HEK293 (cell line): Measurements from ENCODE around the gene PLCB1.

ENCODE experiments used
- CTCF ChIA-PET: fragments of 350-600 bp; formaldehyde crosslinking; extraction: SDS; loops from one replicate; lab custom pipeline; 2021; ENCODE audit warnings: antibody characterized with exemption; lab: Yijun Ruan, JAX
- POLR2A ChIA-PET: fragments of 300-600 bp; formaldehyde crosslinking; extraction: SDS; loops from one replicate; lab custom pipeline; 2020; ENCODE audit warnings: antibody characterized with exemption, inconsistent platforms; lab: Yijun Ruan, JAX
- H3K27ac ChIP-seq: fragments of 200-500 bp; sonication (Bioruptor generic); 2 replicates; pipeline ENCODE4 v1.5.1; 2014; ENCODE audit warnings: low read depth, low read length, control low read depth, inconsistent platforms; ENCODE audit errors: extremely low read depth
- H3K36me3 ChIP-seq, 2 experiments: fragments of 200-500 bp in 1 of 2; sonication (Bioruptor generic) in 1 of 2; 1 replicate in 1 of 2; 2 replicates in 1 of 2; pipeline ENCODE4 v1.5.1; 2014 to 2017; ENCODE audit warnings: inconsistent platforms in 2 of 2, low read length in 2 of 2; ENCODE audit not compliant: control insufficient read depth in 2 of 2, insufficient read depth in 1 of 2
- H3K4me1 ChIP-seq: fragments of 200-500 bp; sonication (Bioruptor generic); 2 replicates; pipeline ENCODE4 v1.5.1; 2014; ENCODE audit warnings: mild to moderate bottlenecking, low read length, inconsistent platforms; ENCODE audit not compliant: control insufficient read depth, insufficient read depth
- H3K4me3 ChIP-seq: 2 replicates; pipeline ENCODE4 v1.5.1; 2011; ENCODE audit warnings: low read depth, mild to moderate bottlenecking, control low read depth, low read length, moderate library complexity
- H3K9me3 ChIP-seq: fragments of 200-500 bp; sonication (Bioruptor generic); 2 replicates; pipeline ENCODE4 v1.5.1; 2014; ENCODE audit warnings: low read depth, low read length, inconsistent platforms; ENCODE audit not compliant: control insufficient read depth, insufficient read depth
- BCL11B ChIP-seq: fragments of 450-650 bp; formaldehyde crosslinking; IDR thresholded peaks from 2 replicates; pipeline ENCODE4 v1.5.1; 2016; ENCODE audit warnings: low read depth, missing biosample characterization, missing genetic modification characterization
- KLF16 ChIP-seq: fragments of 450-650 bp; formaldehyde crosslinking; IDR thresholded peaks from 2 replicates; pipeline ENCODE4 v1.5.1; 2017; ENCODE audit warnings: missing biosample characterization, missing genetic modification characterization
- OVOL3 ChIP-seq: fragments of 450-650 bp; formaldehyde crosslinking; IDR thresholded peaks from 2 replicates; pipeline ENCODE4 v1.5.1; 2016; ENCODE audit warnings: missing biosample characterization, missing genetic modification characterization
- YY2 ChIP-seq: fragments of 450-650 bp; formaldehyde crosslinking; IDR thresholded peaks from 2 replicates; pipeline ENCODE4 v1.5.1; 2016; ENCODE audit warnings: missing biosample characterization, missing genetic modification characterization
- ZBTB21 ChIP-seq: fragments of 450-650 bp; formaldehyde crosslinking; IDR thresholded peaks from 2 replicates; pipeline ENCODE4 v1.5.1; 2017; ENCODE audit warnings: missing biosample characterization, missing genetic modification characterization
- ZNF112 ChIP-seq: fragments of 450-650 bp; formaldehyde crosslinking; IDR thresholded peaks from 2 replicates; pipeline ENCODE4 v1.5.0; 2017; ENCODE audit warnings: missing biosample characterization, missing genetic modification characterization
- ZNF114 ChIP-seq: fragments of 450-650 bp; formaldehyde crosslinking; IDR thresholded peaks from 2 replicates; pipeline ENCODE4 v1.5.0; 2017; ENCODE audit warnings: missing biosample characterization, missing genetic modification characterization
- ZNF174 ChIP-seq: fragments of 450-650 bp; formaldehyde crosslinking; IDR thresholded peaks from 2 replicates; pipeline ENCODE4 v1.5.0; 2017; ENCODE audit warnings: missing biosample characterization, mild to moderate bottlenecking, missing genetic modification characterization
- ZNF223 ChIP-seq: fragments of 450-650 bp; formaldehyde crosslinking; IDR thresholded peaks from 2 replicates; pipeline ENCODE4 v1.5.1; 2016; ENCODE audit warnings: missing biosample characterization, missing genetic modification characterization
- ZNF248 ChIP-seq: fragments of 450-650 bp; formaldehyde crosslinking; IDR thresholded peaks from 2 replicates; pipeline ENCODE4 v1.5.1; 2017; ENCODE audit warnings: missing biosample characterization, missing genetic modification characterization
- ZNF335 ChIP-seq: fragments of 450-650 bp; formaldehyde crosslinking; conservative IDR thresholded peaks from 2 replicates; pipeline ENCODE4 v1.5.1; 2016; ENCODE audit warnings: missing biosample characterization, missing genetic modification characterization
- ZNF391 ChIP-seq: fragments of 450-650 bp; formaldehyde crosslinking; IDR thresholded peaks from 2 replicates; pipeline ENCODE4 v1.5.1; 2016; ENCODE audit warnings: low read depth, missing biosample characterization, missing genetic modification characterization, borderline replicate concordance
- ZNF394 ChIP-seq: fragments of 450-650 bp; formaldehyde crosslinking; IDR thresholded peaks from 2 replicates; pipeline ENCODE4 v1.5.1; 2016; ENCODE audit warnings: missing biosample characterization, missing genetic modification characterization, mild to moderate bottlenecking, moderate library complexity, borderline replicate concordance
- ZNF544 ChIP-seq: fragments of 450-650 bp; formaldehyde crosslinking; IDR thresholded peaks from 2 replicates; pipeline ENCODE4 v1.5.0; 2017; ENCODE audit warnings: missing biosample characterization, missing genetic modification characterization
- ZNF549 ChIP-seq: fragments of 450-650 bp; IDR thresholded peaks from 2 replicates; pipeline ENCODE4 v1.5.1; 2018; ENCODE audit warnings: missing biosample characterization, missing genetic modification characterization, mild to moderate bottlenecking, inconsistent platforms, moderate library complexity
- ZNF558 ChIP-seq: fragments of 450-650 bp; formaldehyde crosslinking; IDR thresholded peaks from 2 replicates; pipeline ENCODE4 v1.5.1; 2016; ENCODE audit warnings: missing biosample characterization, missing genetic modification characterization
- ZNF701 ChIP-seq: fragments of 450-650 bp; formaldehyde crosslinking; IDR thresholded peaks from 2 replicates; pipeline ENCODE4 v1.5.1; 2016; ENCODE audit warnings: missing biosample characterization, missing genetic modification characterization
- ZNF76 ChIP-seq: fragments of 450-650 bp; formaldehyde crosslinking; IDR thresholded peaks from 2 replicates; pipeline ENCODE4; 2016; ENCODE audit warnings: low read depth, missing biosample characterization, missing genetic modification characterization, borderline replicate concordance
- ZSCAN16 ChIP-seq: fragments of 450-650 bp; formaldehyde crosslinking; IDR thresholded peaks from 2 replicates; pipeline ENCODE4 v1.5.1; 2016; ENCODE audit warnings: missing biosample characterization, missing genetic modification characterization
- TF ChIP-seq, protein P1 (sequence below): fragments of 450-650 bp; formaldehyde crosslinking; IDR thresholded peaks from 2 replicates; pipeline ENCODE4 v1.5.1; 2016; ENCODE audit warnings: missing biosample characterization, missing genetic modification characterization, borderline replicate concordance
- TF ChIP-seq, protein P2 (sequence below): fragments of 450-650 bp; formaldehyde crosslinking; IDR thresholded peaks from 2 replicates; pipeline ENCODE4 v1.5.1; 2017; ENCODE audit warnings: missing biosample characterization, mild to moderate bottlenecking, missing genetic modification characterization, moderate library complexity

PLCB1 gene

DNA sequence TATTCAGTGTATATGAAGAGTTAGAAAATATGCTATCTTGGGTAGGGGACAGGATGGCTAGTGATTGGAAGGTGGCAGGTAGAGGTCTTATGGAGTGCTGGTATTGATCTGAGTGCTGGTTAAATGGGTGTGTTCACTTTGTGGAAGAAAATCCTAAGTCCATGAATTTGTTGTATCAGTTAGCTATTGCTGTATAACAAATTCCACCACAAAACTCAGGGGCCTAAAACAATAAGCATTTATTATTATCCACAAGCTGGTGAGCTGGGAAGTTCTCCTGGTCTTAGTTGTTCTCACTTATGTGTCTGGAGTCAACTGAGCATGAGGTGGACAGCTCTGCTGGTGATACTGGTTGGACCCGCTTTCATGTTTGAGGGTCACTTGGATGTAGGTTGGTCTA is 724.6 kb downstream of the PLCB1 start (continued):
- TF ChIP-seq ZNF549 (tag by site-specific recombination): no peak
- TF ChIP-seq, all 188 proteins: peak for 0

DNA sequence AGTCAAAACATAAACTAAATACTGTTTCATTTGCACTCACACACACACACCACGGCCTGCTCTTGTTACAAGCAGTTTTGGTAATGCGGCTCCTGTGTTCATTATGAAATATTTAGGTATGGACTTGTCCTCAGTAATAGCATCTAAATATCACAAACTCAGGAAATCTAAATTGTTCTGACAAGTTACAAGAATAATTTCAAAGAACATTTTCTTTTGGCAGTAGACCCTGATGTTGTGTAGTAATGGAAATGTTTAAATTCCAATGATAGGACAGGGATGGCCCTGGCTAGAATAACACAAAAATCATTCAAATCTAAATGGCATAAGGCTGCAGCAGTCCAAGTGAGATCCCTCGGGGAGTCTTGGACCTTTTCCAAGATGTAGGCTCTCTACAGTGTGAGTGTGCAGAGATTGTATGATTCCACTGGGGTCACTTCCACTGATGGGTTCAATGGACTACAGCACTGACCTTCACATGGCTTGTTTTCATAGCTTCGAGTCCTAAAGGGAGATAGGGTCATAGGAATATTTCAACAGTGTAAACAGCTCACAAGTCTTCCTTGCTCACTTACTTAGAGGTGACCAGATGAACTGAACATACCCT is 726.2 kb downstream of the PLCB1 start:
- ChIA-PET CTCF (interaction anchor here (1.0 kb wide), 1 partner anchor 549 kb away, joined by 4 read pairs; no protein-coding TSS in a partner anchor), POLR2A (no interaction called here)
- H3K36me3 ChIP-seq: no peaks in the 10 kb centered on the region
- H3K4me3 ChIP-seq: no peak overlapping the region
- no peak for TF ChIP-seq OVOL3 (tag by site-specific recombination)
- no peak for TF ChIP-seq BCL11B (tag by site-specific recombination)
- TF ChIP-seq, protein P1, sequence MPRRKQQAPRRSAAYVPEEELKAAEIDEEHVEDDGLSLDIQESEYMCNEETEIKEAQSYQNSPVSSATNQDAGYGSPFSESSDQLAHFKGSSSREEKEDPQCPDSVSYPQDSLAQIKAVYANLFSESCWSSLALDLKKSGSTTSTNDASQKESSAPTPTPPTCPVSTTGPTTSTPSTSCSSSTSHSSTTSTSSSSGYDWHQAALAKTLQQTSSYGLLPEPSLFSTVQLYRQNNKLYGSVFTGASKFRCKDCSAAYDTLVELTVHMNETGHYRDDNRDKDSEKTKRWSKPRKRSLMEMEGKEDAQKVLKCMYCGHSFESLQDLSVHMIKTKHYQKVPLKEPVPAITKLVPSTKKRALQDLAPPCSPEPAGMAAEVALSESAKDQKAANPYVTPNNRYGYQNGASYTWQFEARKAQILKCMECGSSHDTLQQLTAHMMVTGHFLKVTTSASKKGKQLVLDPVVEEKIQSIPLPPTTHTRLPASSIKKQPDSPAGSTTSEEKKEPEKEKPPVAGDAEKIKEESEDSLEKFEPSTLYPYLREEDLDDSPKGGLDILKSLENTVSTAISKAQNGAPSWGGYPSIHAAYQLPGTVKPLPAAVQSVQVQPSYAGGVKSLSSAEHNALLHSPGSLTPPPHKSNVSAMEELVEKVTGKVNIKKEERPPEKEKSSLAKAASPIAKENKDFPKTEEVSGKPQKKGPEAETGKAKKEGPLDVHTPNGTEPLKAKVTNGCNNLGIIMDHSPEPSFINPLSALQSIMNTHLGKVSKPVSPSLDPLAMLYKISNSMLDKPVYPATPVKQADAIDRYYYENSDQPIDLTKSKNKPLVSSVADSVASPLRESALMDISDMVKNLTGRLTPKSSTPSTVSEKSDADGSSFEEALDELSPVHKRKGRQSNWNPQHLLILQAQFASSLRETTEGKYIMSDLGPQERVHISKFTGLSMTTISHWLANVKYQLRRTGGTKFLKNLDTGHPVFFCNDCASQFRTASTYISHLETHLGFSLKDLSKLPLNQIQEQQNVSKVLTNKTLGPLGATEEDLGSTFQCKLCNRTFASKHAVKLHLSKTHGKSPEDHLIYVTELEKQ (tag by site-specific recombination): no peak
- TF ChIP-seq ZNF394: no peak
- no peak for TF ChIP-seq ZNF558 (tag by site-specific recombination)
- TF ChIP-seq ZNF114 (tag by site-specific recombination): no peak
- no peaks in the 10 kb centered on the region; the same call in 1 of the 2 replicates for H3K9me3 ChIP-seq
- peaks cover 3% of the 10 kb centered on the region; the same call in 1 of the 2 replicates for H3K4me1 ChIP-seq
- H3K27ac ChIP-seq: no peak overlapping the region

DNA sequence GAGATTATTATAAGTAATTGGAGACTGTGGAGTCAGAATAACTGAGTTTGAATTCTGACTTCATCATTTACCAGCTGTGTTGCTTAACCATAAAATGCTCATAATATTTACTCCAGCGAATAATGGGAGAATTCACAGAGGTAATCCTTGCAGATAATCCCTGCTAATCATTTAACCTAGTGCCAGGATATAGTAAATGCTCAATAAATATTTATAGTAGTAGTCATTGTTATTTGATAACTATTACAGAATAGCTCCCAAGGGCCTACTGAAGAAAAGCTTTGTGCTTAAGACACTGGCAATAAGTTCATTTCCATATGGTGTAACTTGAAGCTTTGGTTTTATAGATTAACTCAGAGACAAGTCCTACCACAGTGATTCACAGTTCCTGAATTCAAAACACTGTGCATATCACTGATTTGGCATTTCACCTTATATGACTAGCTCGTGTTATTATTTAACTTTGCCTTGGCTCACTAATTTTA is 728.0 kb downstream of the PLCB1 start:
- H3K4me1 ChIP-seq: no peaks in the 10 kb centered on the region
- POLR2A ChIA-PET: no interaction called here

DNA sequence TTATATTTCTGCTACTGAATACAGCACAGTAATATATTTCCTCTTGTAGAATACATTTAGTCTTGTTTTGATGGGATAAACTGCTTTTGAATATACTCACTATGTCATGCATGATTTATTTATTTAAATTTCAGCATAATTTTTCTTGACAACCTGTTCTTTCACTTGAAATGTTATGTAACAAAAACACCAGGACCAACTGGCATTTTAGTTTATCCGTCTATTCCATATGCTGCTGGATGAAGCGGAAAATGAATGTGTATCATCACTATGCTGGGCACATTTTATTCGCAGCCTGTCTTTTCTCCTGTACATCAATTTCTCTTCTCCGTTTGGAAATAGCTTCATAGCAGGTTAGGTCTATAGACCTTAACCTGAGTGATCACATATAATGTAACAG is 730.0 kb downstream of the PLCB1 start:
- Histone ChIP-seq H3K4me3 (no peak overlapping the region), H3K9me3 (no peaks in the 10 kb centered on the region), H3K36me3 (no peaks in the 10 kb centered on the region), H3K27ac (no peak overlapping the region), H3K4me1 (no peaks in the 10 kb centered on the region)
- POLR2A ChIA-PET: no interaction called here
- CTCF ChIA-PET: interaction anchor here (0.7 to 2.8 kb wide), 2 partner anchors 9 to 10 kb away, joined by 3 to 15 read pairs; no protein-coding TSS in a partner anchor
- TF ChIP-seq ZNF76 (tag by site-specific recombination): no peak
- TF ChIP-seq ZNF544 (tag by site-specific recombination): no peak
- no peak for TF ChIP-seq KLF16 (tag by site-specific recombination)
- no peak for TF ChIP-seq ZNF112 (tag by site-specific recombination)
- TF ChIP-seq ZBTB21 (tag by site-specific recombination): no peak
- no peak for TF ChIP-seq ZNF223 (tag by site-specific recombination)
- no peak for TF ChIP-seq ZNF701
- no peak for TF ChIP-seq ZNF248
- TF ChIP-seq, protein P2, sequence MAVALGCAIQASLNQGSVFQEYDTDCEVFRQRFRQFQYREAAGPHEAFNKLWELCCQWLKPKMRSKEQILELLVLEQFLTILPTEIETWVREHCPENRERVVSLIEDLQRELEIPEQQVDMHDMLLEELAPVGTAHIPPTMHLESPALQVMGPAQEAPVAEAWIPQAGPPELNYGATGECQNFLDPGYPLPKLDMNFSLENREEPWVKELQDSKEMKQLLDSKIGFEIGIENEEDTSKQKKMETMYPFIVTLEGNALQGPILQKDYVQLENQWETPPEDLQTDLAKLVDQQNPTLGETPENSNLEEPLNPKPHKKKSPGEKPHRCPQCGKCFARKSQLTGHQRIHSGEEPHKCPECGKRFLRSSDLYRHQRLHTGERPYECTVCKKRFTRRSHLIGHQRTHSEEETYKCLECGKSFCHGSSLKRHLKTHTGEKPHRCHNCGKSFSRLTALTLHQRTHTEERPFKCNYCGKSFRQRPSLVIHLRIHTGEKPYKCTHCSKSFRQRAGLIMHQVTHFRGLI (tag by site-specific recombination): no peak
- no peak for TF ChIP-seq ZNF391 (tag by site-specific recombination)

More for the DNA sequence above, 728.0 kb downstream of the PLCB1 start:
- H3K4me3 ChIP-seq: no peak overlapping the region
- TF ChIP-seq ZNF174: no peak
- no peak for TF ChIP-seq ZSCAN16
- no peak for TF ChIP-seq ZNF335 (tag by site-specific recombination)
- no peak for TF ChIP-seq YY2 (tag by site-specific recombination)
- H3K27ac ChIP-seq: no peak overlapping the region
- no peaks in the 10 kb centered on the region; the same call in 1 of the 2 replicates for H3K9me3 ChIP-seq
- CTCF ChIA-PET: interaction anchor here (0.8 to 1.1 kb wide), 2 partner anchors 16 to 70 kb away, joined by 3 to 4 read pairs; no protein-coding TSS in a partner anchor
- H3K36me3 ChIP-seq: no peaks in the 10 kb centered on the region
